HepG2 (cell line): ENCODE results near the gene DUS1L. TPM values are rescaled to one million over a fixed set of nuclear protein-coding genes. Genes with fewer than 3 reads are reported as not detected.
A peak's percentile ranks its signal among the peaks of the same experiment; 100 is the strongest.

ENCODE experiments used
- AGO1 ChIP-seq: fragments of 200-400 bp; formaldehyde crosslinking; IDR thresholded peaks from 2 replicates; pipeline ENCODE4 v1.6.1; 2017; ENCODE audit warnings: mild to moderate bottlenecking, low read depth, low read length, moderate library complexity; ENCODE audit not compliant: poor library complexity, severe bottlenecking
- CREM ChIP-seq, 2 experiments: sonication (generic) in 1 of 2; formaldehyde crosslinking in 1 of 2; IDR thresholded peaks; 2 replicates each; pipeline versions ENCODE4 v1.4.0 to v1.6.1; 2016 to 2020; ENCODE audit warnings: antibody characterized with exemption in 1 of 2, mild to moderate bottlenecking in 1 of 2, missing genetic modification reagents in 1 of 2
- FOXA1 ChIP-seq, 2 experiments: fragments of 450-650 bp in 1 of 2; sonication (generic) in 1 of 2; formaldehyde crosslinking in 1 of 2; IDR thresholded peaks; 2 replicates each; pipeline versions ENCODE4 v1.4.0 to v1.6.1; 2016 to 2020; ENCODE audit warnings: missing genetic modification reagents in 1 of 2
- SAP130 ChIP-seq: IDR thresholded peaks from 2 replicates; pipeline ENCODE4 v1.6.1; 2016; ENCODE audit warnings: low read depth
- TBP ChIP-seq: sonication (generic); formaldehyde crosslinking; IDR thresholded peaks from 2 replicates; pipeline ENCODE4 v1.5.0; 2020; ENCODE audit warnings: missing genetic modification reagents
- TRIM24 ChIP-seq: sonication (generic); formaldehyde crosslinking; IDR thresholded peaks from 2 replicates; pipeline ENCODE4 v1.8.0; 2022; ENCODE audit warnings: mild to moderate bottlenecking, missing genetic modification reagents
- ZNF552 ChIP-seq: sonication (generic); formaldehyde crosslinking; IDR thresholded peaks from 2 replicates; pipeline ENCODE4 v1.9.0; 2022; ENCODE audit warnings: missing genetic modification reagents, mild to moderate bottlenecking, borderline replicate concordance
- ZNF558 ChIP-seq: sonication (generic); formaldehyde crosslinking; IDR thresholded peaks from 2 replicates; pipeline ENCODE4 v1.9.0; 2022; ENCODE audit warnings: mild to moderate bottlenecking, missing genetic modification reagents, borderline replicate concordance
- polyA plus RNA-seq, 8 experiments: library from polyadenylated mRNA; depleted of rRNA in 3 of 8; stranded (reverse) in 7 of 8; unstranded in 1 of 8; fragments of >200 nt; fragmentation: Illumina TruSeq in 4 of 8; extraction: Trizol in 4 of 8; gene quantifications; 2 replicates each; pipeline versions ENCODE4 v1.2.1 to v1.2.3, GENCODE V29; 2011 to 2016; ENCODE audit warnings: low read depth in 4 of 8, missing spikeins in 1 of 8, mixed read lengths in 1 of 8; ENCODE audit not compliant: insufficient read depth in 1 of 8
- total RNA-seq, 5 experiments: library from RNA; depleted of rRNA; stranded (reverse); fragments of >200 nt; fragmentation: Illumina TruSeq; extraction: Trizol; gene quantifications; 2 replicates each; pipeline ENCODE4 v1.2.3, GENCODE V29; 2016; ENCODE audit warnings: low read depth in 1 of 5
- TF ChIP-seq, protein P1 (sequence below): sonication (generic); formaldehyde crosslinking; IDR thresholded peaks from 2 replicates; pipeline ENCODE4 v1.4.0; 2020; ENCODE audit warnings: mild to moderate bottlenecking, missing genetic modification reagents, borderline replicate concordance
- TF ChIP-seq, protein P2 (sequence below): sonication (generic); formaldehyde crosslinking; IDR thresholded peaks from 2 replicates; pipeline ENCODE4 v1.4.0; 2020; ENCODE audit warnings: missing genetic modification reagents
- TF ChIP-seq, protein P3 (sequence below): sonication (generic); formaldehyde crosslinking; IDR thresholded peaks from 2 replicates; pipeline ENCODE4 v1.4.0; 2020; ENCODE audit warnings: mild to moderate bottlenecking, missing genetic modification reagents
- TF ChIP-seq, protein P4 (sequence below): sonication (generic); formaldehyde crosslinking; IDR thresholded peaks from 2 replicates; pipeline ENCODE4 v1.4.0; 2020; ENCODE audit warnings: missing genetic modification reagents
- TF ChIP-seq, protein P5 (sequence below): sonication (generic); formaldehyde crosslinking; IDR thresholded peaks from 2 replicates; pipeline ENCODE4 v1.4.0; 2020; ENCODE audit warnings: mild to moderate bottlenecking, missing genetic modification reagents

DUS1L gene
- total and polyA plus RNA-seq, 2 of the 13 experiments (the other 11 are each of a cell fraction or from before 2014, with no cell fraction given), result 81.0 to 109 TPM

DNA sequence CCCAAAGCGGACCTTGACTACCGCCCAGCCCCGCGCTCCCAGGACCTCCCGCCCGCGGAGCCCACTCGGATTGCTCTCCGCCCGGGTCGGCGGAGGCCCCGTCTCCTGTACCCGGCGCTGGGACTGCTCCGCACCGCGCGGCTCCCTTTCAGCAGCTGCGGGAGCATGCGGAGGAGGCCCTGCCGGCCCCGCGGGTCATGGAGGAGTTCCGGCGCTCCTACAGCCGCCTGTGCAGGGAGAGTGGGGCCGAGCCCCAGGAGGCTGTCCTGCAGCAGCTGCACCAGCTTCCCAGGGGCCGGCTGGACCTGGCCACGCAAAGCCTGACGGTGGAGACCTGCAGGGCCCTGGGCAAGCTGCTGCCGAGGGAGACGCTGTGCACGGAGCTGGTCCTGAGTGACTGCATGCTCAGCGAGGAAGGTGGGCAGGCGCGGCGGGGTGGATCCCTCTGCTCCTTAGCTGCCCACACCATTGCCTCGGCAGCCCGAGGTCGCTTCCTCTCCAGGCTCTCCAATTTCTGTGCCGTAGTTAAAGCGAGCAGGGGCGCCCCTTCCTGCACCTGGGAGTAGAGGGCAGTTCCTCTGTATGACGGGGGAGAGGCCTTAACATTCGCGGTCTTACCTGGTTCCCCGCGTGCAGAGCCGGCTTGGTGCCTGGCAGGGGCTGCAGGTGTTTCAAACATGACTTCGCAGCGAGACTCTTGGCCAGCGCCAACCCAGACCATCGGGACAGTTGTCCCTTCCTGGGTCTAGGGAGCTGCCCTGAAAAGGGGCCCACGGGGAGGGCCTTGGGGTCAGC lies 42.0 kb downstream of the DUS1L start (continued):
- TF ChIP-seq, protein P1, sequence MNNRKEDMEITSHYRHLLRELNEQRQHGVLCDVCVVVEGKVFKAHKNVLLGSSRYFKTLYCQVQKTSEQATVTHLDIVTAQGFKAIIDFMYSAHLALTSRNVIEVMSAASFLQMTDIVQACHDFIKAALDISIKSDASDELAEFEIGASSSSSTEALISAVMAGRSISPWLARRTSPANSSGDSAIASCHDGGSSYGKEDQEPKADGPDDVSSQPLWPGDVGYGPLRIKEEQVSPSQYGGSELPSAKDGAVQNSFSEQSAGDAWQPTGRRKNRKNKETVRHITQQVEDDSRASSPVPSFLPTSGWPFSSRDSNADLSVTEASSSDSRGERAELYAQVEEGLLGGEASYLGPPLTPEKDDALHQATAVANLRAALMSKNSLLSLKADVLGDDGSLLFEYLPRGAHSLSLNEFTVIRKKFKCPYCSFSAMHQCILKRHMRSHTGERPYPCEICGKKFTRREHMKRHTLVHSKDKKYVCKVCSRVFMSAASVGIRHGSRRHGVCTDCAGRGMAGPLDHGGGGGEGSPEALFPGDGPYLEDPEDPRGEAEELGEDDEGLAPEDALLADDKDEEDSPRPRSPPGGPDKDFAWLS (CRISPR knock-in tag), result no peak
- TF ChIP-seq, protein P2, sequence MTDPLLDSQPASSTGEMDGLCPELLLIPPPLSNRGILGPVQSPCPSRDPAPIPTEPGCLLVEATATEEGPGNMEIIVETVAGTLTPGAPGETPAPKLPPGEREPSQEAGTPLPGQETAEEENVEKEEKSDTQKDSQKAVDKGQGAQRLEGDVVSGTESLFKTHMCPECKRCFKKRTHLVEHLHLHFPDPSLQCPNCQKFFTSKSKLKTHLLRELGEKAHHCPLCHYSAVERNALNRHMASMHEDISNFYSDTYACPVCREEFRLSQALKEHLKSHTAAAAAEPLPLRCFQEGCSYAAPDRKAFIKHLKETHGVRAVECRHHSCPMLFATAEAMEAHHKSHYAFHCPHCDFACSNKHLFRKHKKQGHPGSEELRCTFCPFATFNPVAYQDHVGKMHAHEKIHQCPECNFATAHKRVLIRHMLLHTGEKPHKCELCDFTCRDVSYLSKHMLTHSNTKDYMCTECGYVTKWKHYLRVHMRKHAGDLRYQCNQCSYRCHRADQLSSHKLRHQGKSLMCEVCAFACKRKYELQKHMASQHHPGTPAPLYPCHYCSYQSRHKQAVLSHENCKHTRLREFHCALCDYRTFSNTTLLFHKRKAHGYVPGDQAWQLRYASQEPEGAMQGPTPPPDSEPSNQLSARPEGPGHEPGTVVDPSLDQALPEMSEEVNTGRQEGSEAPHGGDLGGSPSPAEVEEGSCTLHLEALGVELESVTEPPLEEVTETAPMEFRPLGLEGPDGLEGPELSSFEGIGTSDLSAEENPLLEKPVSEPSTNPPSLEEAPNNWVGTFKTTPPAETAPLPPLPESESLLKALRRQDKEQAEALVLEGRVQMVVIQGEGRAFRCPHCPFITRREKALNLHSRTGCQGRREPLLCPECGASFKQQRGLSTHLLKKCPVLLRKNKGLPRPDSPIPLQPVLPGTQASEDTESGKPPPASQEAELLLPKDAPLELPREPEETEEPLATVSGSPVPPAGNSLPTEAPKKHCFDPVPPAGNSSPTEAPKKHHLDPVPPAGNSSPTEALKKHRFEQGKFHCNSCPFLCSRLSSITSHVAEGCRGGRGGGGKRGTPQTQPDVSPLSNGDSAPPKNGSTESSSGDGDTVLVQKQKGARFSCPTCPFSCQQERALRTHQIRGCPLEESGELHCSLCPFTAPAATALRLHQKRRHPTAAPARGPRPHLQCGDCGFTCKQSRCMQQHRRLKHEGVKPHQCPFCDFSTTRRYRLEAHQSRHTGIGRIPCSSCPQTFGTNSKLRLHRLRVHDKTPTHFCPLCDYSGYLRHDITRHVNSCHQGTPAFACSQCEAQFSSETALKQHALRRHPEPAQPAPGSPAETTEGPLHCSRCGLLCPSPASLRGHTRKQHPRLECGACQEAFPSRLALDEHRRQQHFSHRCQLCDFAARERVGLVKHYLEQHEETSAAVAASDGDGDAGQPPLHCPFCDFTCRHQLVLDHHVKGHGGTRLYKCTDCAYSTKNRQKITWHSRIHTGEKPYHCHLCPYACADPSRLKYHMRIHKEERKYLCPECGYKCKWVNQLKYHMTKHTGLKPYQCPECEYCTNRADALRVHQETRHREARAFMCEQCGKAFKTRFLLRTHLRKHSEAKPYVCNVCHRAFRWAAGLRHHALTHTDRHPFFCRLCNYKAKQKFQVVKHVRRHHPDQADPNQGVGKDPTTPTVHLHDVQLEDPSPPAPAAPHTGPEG (CRISPR knock-in tag), result 0 out of 2 replicates have a peak, but pooled peaks have one; percentile 53
- TF ChIP-seq SAP130 (CRISPR knock-in tag), result peak; percentile 68
- TF ChIP-seq CREM (IDR thresholded peaks at IDR 0.05), result no peak
- no peak for TF ChIP-seq CREM (CRISPR knock-in tag; IDR thresholded peaks at IDR 0.05)
- TF ChIP-seq AGO1, result peak; percentile 99
- peak; percentile 51 for TF ChIP-seq ZNF552 (CRISPR knock-in tag)
- TF ChIP-seq FOXA1 (IDR thresholded peaks at IDR 0.05), result no peak
- TF ChIP-seq FOXA1 (CRISPR knock-in tag; IDR thresholded peaks at IDR 0.05), result no peak
- TF ChIP-seq, protein P3, sequence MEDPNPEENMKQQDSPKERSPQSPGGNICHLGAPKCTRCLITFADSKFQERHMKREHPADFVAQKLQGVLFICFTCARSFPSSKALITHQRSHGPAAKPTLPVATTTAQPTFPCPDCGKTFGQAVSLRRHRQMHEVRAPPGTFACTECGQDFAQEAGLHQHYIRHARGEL, result peak; percentile 76; the same call in 1 of the 2 replicates
- no peak for TF ChIP-seq TBP
- TF ChIP-seq ZNF558 (CRISPR knock-in tag), result no peak
- TF ChIP-seq, protein P4, sequence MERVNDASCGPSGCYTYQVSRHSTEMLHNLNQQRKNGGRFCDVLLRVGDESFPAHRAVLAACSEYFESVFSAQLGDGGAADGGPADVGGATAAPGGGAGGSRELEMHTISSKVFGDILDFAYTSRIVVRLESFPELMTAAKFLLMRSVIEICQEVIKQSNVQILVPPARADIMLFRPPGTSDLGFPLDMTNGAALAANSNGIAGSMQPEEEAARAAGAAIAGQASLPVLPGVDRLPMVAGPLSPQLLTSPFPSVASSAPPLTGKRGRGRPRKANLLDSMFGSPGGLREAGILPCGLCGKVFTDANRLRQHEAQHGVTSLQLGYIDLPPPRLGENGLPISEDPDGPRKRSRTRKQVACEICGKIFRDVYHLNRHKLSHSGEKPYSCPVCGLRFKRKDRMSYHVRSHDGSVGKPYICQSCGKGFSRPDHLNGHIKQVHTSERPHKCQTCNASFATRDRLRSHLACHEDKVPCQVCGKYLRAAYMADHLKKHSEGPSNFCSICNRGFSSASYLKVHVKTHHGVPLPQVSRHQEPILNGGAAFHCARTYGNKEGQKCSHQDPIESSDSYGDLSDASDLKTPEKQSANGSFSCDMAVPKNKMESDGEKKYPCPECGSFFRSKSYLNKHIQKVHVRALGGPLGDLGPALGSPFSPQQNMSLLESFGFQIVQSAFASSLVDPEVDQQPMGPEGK (CRISPR knock-in tag), result peak; percentile 5
- TF ChIP-seq TRIM24, result no peak
- TF ChIP-seq, protein P5, sequence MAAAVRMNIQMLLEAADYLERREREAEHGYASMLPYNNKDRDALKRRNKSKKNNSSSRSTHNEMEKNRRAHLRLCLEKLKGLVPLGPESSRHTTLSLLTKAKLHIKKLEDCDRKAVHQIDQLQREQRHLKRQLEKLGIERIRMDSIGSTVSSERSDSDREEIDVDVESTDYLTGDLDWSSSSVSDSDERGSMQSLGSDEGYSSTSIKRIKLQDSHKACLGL, result peak; percentile 65; the same call in 1 of the 2 replicates
